Stimulated activated CD4-positive, alpha-beta T cell treated with anti-CD3 and anti-CD28 coated beads, Interleukin-1b, Interleukin-23, amount 100 ng/mL, for 1 hour (primary cell): ENCODE results near the gene ERN1.
A peak's percentile ranks its signal among the peaks of the same experiment; 100 is the strongest.
"Not testable (repeated sequence)": the region's sequence is repeated elsewhere in the genome, so short reads cannot be mapped to it uniquely, and the experiment has no call there.

Experiments
- DNase-seq, 2 donors: peaks; one replicate each; pipeline ENCODE4 v3.0.0-alpha.2; 2020; ENCODE audit warnings: low read depth in 2 of 2

Gene ERN1

DNA sequence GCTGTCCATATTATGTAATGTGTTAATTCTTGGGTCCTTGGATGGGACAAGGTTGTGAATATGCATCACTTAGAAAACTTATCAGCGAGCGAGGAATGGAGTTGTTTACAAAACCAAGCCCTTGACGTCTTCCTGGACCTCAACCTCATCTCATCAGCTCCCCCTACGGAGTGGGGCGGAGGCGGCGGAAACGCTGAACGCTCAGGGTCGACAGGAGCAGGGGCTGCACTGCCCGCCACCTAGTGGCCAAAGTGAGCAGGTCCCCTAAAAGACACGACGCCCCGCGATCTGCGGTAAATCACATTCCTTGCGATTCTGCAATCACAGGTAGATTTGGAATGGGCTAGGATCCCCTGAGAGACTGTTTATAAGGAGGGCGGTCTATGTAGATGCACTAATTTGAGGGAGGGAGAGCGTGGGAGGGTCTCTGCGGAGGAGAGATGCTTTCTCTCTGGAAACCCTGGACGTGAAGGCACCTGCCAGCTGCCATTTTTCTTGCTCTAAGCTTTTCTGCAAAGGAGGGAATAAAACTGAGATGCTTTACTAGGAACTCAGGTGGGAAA, 104.1 kb downstream of the ERN1 start:
- peak; percentile 63 to 89 for DNase-seq

DNA sequence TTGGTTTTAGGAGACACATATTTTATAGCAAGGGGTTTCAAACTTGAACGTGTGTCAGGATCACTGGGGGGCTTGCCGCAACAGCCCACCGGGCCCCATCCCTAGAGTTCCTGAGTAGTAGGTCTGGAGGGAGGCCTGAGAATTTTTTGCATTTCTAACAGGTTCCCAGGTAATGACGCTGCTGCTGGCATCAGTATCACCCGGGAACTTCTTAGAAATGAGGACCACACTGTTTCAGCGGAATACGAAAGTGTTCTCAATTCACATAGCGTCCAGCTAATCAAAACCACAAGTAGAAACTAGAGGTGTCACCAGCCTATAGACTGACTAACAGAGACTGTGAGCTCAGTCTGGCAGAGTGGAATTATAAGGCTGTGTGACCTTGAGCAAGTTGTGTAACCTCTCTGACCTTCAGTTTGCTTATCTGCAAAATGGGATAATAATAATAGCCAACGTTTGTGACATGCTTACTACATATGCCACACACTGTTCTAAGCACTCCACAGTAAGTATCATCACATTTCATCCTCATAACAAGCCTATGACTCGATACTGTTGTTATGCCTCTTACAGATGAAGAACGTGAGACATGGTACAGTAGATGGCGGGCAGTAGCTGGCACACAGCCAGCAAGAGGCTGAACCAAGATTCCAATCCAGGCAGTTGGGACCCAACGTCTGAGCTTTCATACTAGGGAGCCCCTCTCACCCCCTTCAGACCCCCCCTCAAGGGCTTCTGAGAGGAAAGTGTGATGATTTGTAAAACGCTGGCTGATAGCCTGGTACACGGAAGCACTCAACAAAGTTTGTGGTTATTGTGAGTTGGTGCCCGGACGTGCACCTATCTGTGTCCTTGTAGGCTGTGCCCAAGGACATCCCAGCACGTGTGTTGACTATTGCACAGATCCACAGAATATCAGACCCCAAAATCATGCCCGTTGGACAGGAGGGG, 104.9 kb downstream of the ERN1 start:
- no peak for DNase-seq

DNA sequence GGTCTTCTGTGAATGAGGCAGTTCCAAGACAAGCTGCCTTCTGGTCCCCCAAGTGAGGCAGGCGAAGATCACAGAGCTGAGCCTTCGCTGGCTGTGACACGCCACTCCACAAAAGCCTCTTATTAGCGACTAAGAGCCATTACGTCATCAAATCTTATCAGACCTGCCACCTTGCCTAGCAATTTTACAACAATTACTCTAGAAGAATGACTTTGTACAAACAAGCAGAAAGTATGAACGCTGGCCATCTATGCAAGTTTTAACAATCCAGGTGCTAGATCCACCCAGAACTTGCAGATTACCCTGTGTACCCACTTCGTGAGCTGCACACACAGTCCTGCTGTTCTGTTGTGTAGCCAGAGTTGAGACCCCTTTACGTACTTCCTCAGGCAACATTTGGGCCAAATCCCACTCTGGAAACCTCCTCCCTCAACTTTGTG, 105.7 kb downstream of the ERN1 start:
- no peak for DNase-seq

DNA sequence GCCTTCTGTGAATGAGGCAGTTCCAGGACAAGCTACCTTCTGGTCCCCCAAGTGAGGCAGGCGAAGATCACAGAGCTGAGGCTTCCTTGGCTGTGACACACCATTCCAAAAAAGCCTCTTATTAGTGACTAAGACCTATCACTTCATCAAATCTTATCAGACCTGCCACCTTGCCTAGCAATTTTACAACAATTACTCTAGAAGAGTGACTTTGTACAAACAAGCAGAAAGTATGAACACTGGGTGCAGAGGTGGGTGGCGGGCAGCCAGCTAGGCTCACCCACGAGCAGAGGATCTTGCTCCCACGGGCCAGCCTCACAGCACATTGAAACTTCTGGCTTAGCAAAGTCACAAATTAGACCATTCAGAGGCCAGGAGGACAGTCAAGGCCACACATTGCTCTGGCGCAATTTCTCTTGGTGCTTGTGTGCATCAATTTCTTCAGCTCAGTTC, 107.3 kb downstream of the ERN1 start:
- DNase-seq: no peak

GRCh38 chr17:64020056-64020766, 109.7 kb downstream of the ERN1 start, which contains the start of gene ICAM2:
TSS of gene ICAM2 (minus strand) at chr17:64020633. CDS start at chr17:64006691, 13,942 bp downstream.
- peak; percentile 49 to 81 for DNase-seq

- DNase-seq: not testable (repeated sequence)
Measured at GRCh38 chr17:64019551-64019961, 110.4 kb downstream of the ERN1 start.

DNA sequence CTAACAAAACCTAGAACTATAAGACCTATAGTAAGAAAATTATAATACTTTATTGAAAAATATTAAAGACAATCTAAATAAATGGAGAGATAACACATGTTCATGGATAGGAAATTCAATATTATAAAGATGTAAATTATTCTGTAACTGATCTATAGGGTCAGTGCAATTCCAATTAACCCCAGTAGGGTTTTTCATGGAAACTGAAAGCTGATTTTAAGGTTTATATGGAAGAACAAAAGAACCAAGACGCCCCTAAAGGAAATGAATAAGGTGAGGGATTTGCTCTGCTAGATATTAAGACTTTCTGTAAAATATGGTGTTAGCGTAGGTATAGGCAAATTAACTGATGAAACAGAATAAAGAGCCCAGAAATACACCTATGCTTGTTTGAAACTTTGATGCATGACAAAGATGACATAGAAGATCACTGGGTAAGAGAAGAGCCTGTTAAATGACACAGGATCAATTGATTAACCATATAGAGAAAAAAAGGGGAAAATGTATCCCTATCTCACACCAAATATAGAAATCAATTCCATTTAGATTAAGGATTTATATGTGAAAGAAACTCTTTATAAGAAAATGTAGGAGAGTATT, 112.5 kb downstream of the ERN1 start:
- no peak for DNase-seq

- no peak for DNase-seq
Measured at GRCh38 chr17:64016974-64017373, 113.0 kb downstream of the ERN1 start.

- no peak for DNase-seq
Measured at GRCh38 chr17:64016231-64016784, 113.6 kb downstream of the ERN1 start.

DNA sequence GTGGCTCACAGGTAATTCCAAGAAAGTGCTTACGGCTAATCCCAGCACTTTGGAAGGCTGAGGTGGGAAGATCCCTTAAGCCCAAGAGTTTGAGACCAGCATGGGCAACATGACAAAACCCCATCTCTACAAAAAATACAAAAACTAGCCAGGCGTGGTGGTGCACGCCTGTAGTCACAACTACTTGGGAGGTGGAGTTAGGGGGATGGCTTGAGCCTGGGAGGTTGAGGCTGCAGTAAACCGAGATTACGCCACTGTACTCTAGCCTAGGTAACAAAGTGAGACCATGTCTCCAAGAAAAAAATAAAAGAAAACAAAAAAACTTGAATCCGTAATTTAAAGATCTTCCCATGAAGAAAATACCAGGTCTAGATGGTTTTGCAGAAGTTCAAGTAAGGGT, 114.5 kb downstream of the ERN1 start:
- DNase-seq: no peak

- no peak for DNase-seq
Measured at GRCh38 chr17:64009571-64010402, 120.2 kb downstream of the ERN1 start.

DNA sequence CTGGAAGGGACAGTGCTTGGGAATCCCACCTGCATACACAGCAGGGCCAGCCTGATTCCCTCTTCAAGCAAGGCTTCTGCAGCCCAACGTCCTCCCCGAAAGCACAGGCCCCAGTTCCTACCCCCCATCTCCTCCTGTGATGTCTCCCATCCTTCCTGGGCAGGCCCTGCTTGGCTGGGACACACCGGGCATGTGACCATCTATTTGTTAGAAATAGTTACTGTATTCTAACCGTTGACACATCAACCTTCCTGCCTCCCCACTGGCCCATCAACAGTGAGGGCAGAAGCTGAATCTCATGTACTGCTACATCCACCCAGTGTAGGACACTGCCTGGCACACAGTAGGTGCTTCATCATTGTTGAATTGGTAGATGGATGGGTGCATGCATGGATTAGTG, 121.1 kb downstream of the ERN1 start:
- no peak for DNase-seq

- DNase-seq: no peak
Measured at GRCh38 chr17:64008346-64008745, 121.6 kb downstream of the ERN1 start.

- no peak for DNase-seq
Measured at GRCh38 chr17:64007838-64008282, 122.1 kb downstream of the ERN1 start.

- not testable (repeated sequence) for DNase-seq
Measured at GRCh38 chr17:64007089-64007837, 122.7 kb downstream of the ERN1 start.

DNA sequence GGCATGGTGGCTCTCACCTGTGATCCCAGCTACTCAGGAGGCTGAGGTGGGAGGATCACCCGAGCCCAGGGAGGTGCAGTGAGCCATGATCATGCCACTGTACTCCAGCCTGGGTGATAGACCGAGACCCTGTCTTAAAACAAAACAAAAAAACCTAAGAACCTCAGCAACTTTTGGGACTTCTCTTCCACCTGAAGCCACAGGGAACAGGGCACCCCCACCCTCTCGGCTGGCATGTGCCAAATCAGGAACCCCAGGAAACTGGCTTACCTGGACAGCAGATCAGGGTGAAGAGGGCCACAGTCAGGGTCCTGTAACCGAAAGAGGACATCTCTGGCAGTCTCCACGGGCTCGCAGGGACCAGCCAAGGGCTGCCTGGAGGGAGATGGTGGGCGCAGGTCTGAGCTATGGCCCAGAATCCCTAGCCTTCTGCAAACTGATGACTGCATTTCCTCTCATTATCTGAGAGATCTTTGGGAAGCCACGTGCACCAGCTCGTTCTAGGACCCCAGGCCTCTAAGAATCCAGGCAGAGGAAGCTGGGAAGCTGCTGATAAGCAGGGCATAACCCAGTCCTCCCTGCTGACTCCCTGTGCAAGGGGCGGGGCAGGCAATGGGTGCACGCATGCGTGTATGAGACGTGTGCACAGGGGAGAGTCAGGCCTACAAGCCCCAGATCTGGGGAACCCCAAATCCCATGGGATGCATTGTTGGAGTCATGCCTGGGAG, 123.4 kb downstream of the ERN1 start:
- no peak for DNase-seq

- no peak for DNase-seq
Measured at GRCh38 chr17:64005734-64006167, 124.2 kb downstream of the ERN1 start.

DNA sequence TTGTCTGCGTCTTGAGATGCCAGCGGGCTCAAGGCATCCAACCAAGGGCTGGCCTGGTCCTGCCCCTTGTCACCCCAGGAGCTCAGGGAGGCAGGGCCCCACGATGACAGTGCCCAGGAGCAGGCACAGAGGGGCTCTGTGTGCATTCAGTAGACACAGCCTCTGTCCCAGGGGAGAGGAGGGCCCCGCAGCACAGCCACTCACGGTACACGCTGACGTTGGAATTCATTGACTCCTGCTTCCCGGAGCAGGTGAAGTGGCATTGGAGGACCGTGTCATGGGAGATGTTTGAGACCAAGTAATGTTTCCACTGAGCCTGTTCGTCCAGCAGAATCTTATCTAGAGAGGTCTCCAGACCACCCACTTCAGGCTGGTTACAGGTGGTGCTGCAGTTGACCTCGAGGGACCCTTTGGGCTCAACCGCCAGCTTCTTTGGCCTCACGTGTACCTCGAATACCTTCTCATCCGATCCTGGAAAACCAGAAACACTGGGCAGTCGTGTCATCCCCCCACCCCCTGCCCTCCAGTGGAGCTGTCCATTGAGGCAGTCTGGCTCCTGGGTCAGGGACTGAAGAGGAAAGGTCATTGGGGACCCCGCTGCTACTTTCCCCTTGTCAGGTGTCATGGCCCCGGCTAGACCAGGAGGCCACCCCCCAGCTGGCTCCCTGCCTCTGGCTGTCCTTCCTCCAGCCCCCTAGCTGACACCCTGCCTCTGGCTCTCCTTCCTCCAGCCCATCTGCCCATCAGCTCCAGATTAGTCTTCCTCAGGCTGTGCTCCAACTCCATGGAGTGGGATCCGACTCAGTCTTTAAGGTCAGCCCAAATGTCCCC, 124.8 kb downstream of the ERN1 start:
- no peak for DNase-seq
